H9 (cell line): ENCODE measurements around the gene SERPINA3. TPM values are rescaled to one million over a fixed set of nuclear protein-coding genes. Genes with fewer than 3 reads are reported as not detected.

Experiments used
- DNase-seq: peaks from one replicate; pipeline ENCODE4 v3.0.0-alpha.2; 2017
- H2AFZ ChIP-seq: one replicate; pipeline ENCODE4 v1.6.1; 2013; ENCODE audit warnings: mild to moderate bottlenecking, low read length, control low read depth, moderate library complexity
- H2AK5ac ChIP-seq: 2 replicates; pipeline ENCODE4 v1.6.1; 2013; ENCODE audit warnings: low read length, control low read depth, mixed read lengths; ENCODE audit not compliant: insufficient read length
- H2BK120ac ChIP-seq: one replicate; pipeline ENCODE4 v1.6.1; 2013; ENCODE audit warnings: low read depth, mild to moderate bottlenecking, low read length, control low read depth, inconsistent platforms; ENCODE audit not compliant: poor library complexity, severe bottlenecking
- H2BK12ac ChIP-seq: 2 replicates; pipeline ENCODE4 v1.6.1; 2013; ENCODE audit warnings: low read length, control low read depth, mixed read lengths, low read depth; ENCODE audit not compliant: insufficient read length
- H2BK15ac ChIP-seq: 2 replicates; pipeline ENCODE4 v1.6.1; 2013; ENCODE audit warnings: low read depth, low read length, control low read depth
- H2BK20ac ChIP-seq: one replicate; pipeline ENCODE4 v1.6.1; 2013; ENCODE audit warnings: low read depth, mild to moderate bottlenecking, low read length, control low read depth, inconsistent platforms; ENCODE audit not compliant: poor library complexity, severe bottlenecking
- H2BK5ac ChIP-seq: 2 replicates; pipeline ENCODE4 v1.6.1; 2013; ENCODE audit warnings: low read length, control low read depth, mixed read lengths; ENCODE audit not compliant: insufficient read length
- H3K14ac ChIP-seq: 2 replicates; pipeline ENCODE4 v1.6.1; 2013; ENCODE audit warnings: low read length, control low read depth; ENCODE audit not compliant: insufficient read depth
- H3K18ac ChIP-seq: 2 replicates; pipeline ENCODE4 v1.6.1; 2013; ENCODE audit warnings: low read depth, mild to moderate bottlenecking, mixed read lengths, low read length, control low read depth; ENCODE audit not compliant: insufficient read length
- H3K23ac ChIP-seq: 2 replicates; pipeline ENCODE4 v1.6.1; 2013; ENCODE audit warnings: low read length, control low read depth, mixed read lengths, low read depth; ENCODE audit not compliant: insufficient read length
- H3K23me2 ChIP-seq: 2 replicates; pipeline ENCODE4 v1.6.1; 2013; ENCODE audit warnings: low read depth, mild to moderate bottlenecking, mixed read lengths, low read length, control low read depth; ENCODE audit not compliant: insufficient read length, poor library complexity, severe bottlenecking
- H3K27ac ChIP-seq: 2 replicates; pipeline ENCODE4 v1.5.1; 2013; ENCODE audit warnings: low read length, control low read depth, mixed read lengths, low read depth; ENCODE audit not compliant: insufficient read length
- H3K27me3 ChIP-seq: 2 replicates; pipeline ENCODE4 v1.6.1; 2013; ENCODE audit warnings: low read length, control low read depth, inconsistent platforms; ENCODE audit not compliant: insufficient read depth
- H3K4ac ChIP-seq: 2 replicates; pipeline ENCODE4 v1.6.1; 2013; ENCODE audit warnings: low read depth, mild to moderate bottlenecking, control low read depth, inconsistent platforms, low read length, moderate library complexity
- H3K4me1 ChIP-seq: 2 replicates; pipeline ENCODE4 v1.6.1; 2013; ENCODE audit warnings: low read length, control low read depth, inconsistent platforms; ENCODE audit not compliant: insufficient read depth
- H3K4me2 ChIP-seq: 2 replicates; pipeline ENCODE4 v1.6.1; 2013; ENCODE audit warnings: low read length, control low read depth, mixed read lengths; ENCODE audit not compliant: insufficient read length, insufficient read depth
- H3K56ac ChIP-seq: 2 replicates; pipeline ENCODE4 v1.6.1; 2013; ENCODE audit warnings: low read depth, mild to moderate bottlenecking, mixed read lengths, low read length, control low read depth; ENCODE audit not compliant: insufficient read length
- H3K79me1 ChIP-seq: 2 replicates; pipeline ENCODE4 v1.6.1; 2013; ENCODE audit warnings: low read depth, mild to moderate bottlenecking, moderate library complexity, low read length, control low read depth, inconsistent platforms; ENCODE audit not compliant: insufficient read depth, poor library complexity, severe bottlenecking
- H3K79me2 ChIP-seq: 2 replicates; pipeline ENCODE4 v1.6.1; 2013; ENCODE audit warnings: low read length, control low read depth, inconsistent platforms; ENCODE audit not compliant: insufficient read depth
- H3K9ac ChIP-seq: 2 replicates; pipeline ENCODE4 v1.6.1; 2013; ENCODE audit warnings: low read length, control low read depth, mixed read lengths; ENCODE audit not compliant: insufficient read length; ENCODE audit errors: extremely low read depth
- H3K9me3 ChIP-seq: one replicate; pipeline ENCODE4 v1.6.1; 2013; ENCODE audit warnings: low read depth, low read length, inconsistent platforms; ENCODE audit not compliant: control insufficient read depth
- H3T11ph ChIP-seq: one replicate; pipeline ENCODE4 v1.6.1; 2013; ENCODE audit warnings: mild to moderate bottlenecking, low read length, control low read depth, inconsistent platforms
- H4K20me1 ChIP-seq: one replicate; pipeline ENCODE4 v1.6.1; 2013; ENCODE audit not compliant: control insufficient read depth, insufficient read length, insufficient read depth
- H4K5ac ChIP-seq: 2 replicates; pipeline ENCODE4 v1.6.1; 2013; ENCODE audit warnings: low read depth, mild to moderate bottlenecking, mixed read lengths, low read length, control low read depth; ENCODE audit not compliant: insufficient read length
- H4K8ac ChIP-seq: replicated peaks from 2 replicates; pipeline ENCODE4 v1.6.1; 2013; ENCODE audit warnings: low read length, control low read depth, mixed read lengths, low read depth; ENCODE audit not compliant: insufficient read length
- H4K91ac ChIP-seq: 2 replicates; pipeline ENCODE4 v1.6.1; 2013; ENCODE audit warnings: low read depth, mild to moderate bottlenecking, moderate library complexity, mixed read lengths, low read length, control low read depth; ENCODE audit not compliant: insufficient read length
- H3K27ac Mint-ChIP-seq, 3 experiments: 2 replicates in 2 of 3; 3 replicates in 1 of 3; pipeline ENCODE4 v1.8.0; 2020 to 2021; ENCODE audit warnings: mixed read lengths in 3 of 3, mild to moderate bottlenecking in 1 of 3, moderate library complexity in 1 of 3
- H3K27me3 Mint-ChIP-seq: 2 replicates; pipeline ENCODE4 v1.8.0; 2021; ENCODE audit warnings: low read depth, mild to moderate bottlenecking, moderate library complexity, mixed read lengths
- H3K36me3 Mint-ChIP-seq, 3 experiments: 2 replicates in 2 of 3; 3 replicates in 1 of 3; pipeline ENCODE4 v1.8.0; 2020 to 2021; ENCODE audit warnings: low read depth in 3 of 3, mixed read lengths in 3 of 3; ENCODE audit not compliant: insufficient read depth in 1 of 3
- H3K4me1 Mint-ChIP-seq, 2 experiments: 2 replicates each; pipeline ENCODE4 v1.8.0; 2020; ENCODE audit warnings: mixed read lengths in 2 of 2
- H3K4me3 Mint-ChIP-seq, 2 experiments: 2 replicates in 1 of 2; 3 replicates in 1 of 2; pipeline ENCODE4 v1.8.0; 2020 to 2021; ENCODE audit warnings: mild to moderate bottlenecking in 2 of 2, mixed read lengths in 2 of 2, moderate library complexity in 1 of 2
- H3K9me3 Mint-ChIP-seq, 2 experiments: 2 replicates in 1 of 2; 3 replicates in 1 of 2; pipeline ENCODE4 v1.8.0; 2020; ENCODE audit warnings: mild to moderate bottlenecking in 2 of 2, mixed read lengths in 2 of 2, moderate library complexity in 1 of 2
- WGBS: extraction: QIAGEN DNeasy Blood & Tissue Kit; methylation state at CpG from one replicate; pipeline ENCODE4 v1.1.7; 2013; ENCODE audit warnings: missing lambda C conversion rate, low lambda C conversion rate, mixed read lengths; ENCODE audit not compliant: insufficient read length; ENCODE audit errors: extremely low coverage; 5-methylcytosine and 5-hydroxymethylcytosine counted together
- total RNA-seq: library from RNA; stranded (reverse); gene quantifications from 2 replicates; pipeline ENCODE4 v1.2.1, GENCODE V29; 2021
- TF ChIP-seq, protein P1 (sequence below): fragments of 200-600 bp; sonication (generic); conservative IDR thresholded peaks from 3 replicates; pipeline ENCODE4 v1.8.0; 2021; ENCODE audit warnings: antibody characterized with exemption, mild to moderate bottlenecking

SERPINA3 gene
- total RNA-seq, 1 experiment from 2014 or later, result not detected

DNA sequence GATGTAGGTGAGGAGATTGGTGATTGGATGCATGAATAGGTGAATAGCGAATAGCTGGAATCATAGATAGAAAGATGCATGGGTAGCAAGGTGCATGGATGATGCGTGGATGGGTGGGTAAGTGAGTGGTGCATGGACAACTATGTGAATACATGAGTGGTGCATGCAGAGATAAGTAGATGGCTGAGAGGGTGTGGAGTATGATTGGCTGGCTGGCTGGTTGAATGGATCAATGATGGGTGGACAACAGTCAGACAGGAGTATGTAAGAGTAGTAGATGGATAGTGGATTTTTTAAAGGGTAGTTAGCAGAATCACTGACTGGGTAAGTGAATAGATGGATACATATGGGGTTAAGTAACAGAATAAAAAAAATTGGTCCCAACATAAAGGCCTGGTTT lies 33.9 kb downstream of the SERPINA3 start:
- H3K4me3 Mint-ChIP-seq, result no peak overlapping the region
- no peak overlapping the region for H4K8ac ChIP-seq
- no peaks in the 10 kb centered on the region for H3K36me3 Mint-ChIP-seq

More for the DNA sequence above, 33.9 kb downstream of the SERPINA3 start:
- Histone ChIP-seq H3K4me2 (no peak overlapping the region), H4K20me1 (no peaks in the 10 kb centered on the region), H3K9me3 (no peaks in the 10 kb centered on the region), H3K23me2 (no peaks in the 10 kb centered on the region), H2AK5ac (no peak overlapping the region), H2BK15ac (no peak overlapping the region), H4K91ac (no peak overlapping the region), H3K4me1 (no peaks in the 10 kb centered on the region), H3K4ac (no peak overlapping the region), H3K56ac (no peak overlapping the region), H3K79me2 (no peaks in the 10 kb centered on the region; the same call in 1 of the 2 replicates), H3K14ac (no peak overlapping the region), H3K27me3 (no peaks in the 10 kb centered on the region), H2AFZ (no peak overlapping the region), H2BK20ac (no peak overlapping the region), H3K79me1 (no peaks in the 10 kb centered on the region), H3K9ac (no peak overlapping the region), H4K5ac (no peak overlapping the region), H2BK120ac (no peak overlapping the region), H2BK5ac (no peak overlapping the region), H3K23ac (no peak overlapping the region), H3K27ac (no peak overlapping the region), H2BK12ac (no peak overlapping the region), H3T11ph (no peak overlapping the region), H3K18ac (no peak overlapping the region)
- TF ChIP-seq, protein P1, sequence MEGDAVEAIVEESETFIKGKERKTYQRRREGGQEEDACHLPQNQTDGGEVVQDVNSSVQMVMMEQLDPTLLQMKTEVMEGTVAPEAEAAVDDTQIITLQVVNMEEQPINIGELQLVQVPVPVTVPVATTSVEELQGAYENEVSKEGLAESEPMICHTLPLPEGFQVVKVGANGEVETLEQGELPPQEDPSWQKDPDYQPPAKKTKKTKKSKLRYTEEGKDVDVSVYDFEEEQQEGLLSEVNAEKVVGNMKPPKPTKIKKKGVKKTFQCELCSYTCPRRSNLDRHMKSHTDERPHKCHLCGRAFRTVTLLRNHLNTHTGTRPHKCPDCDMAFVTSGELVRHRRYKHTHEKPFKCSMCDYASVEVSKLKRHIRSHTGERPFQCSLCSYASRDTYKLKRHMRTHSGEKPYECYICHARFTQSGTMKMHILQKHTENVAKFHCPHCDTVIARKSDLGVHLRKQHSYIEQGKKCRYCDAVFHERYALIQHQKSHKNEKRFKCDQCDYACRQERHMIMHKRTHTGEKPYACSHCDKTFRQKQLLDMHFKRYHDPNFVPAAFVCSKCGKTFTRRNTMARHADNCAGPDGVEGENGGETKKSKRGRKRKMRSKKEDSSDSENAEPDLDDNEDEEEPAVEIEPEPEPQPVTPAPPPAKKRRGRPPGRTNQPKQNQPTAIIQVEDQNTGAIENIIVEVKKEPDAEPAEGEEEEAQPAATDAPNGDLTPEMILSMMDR, result no peak
- H3K4me1 Mint-ChIP-seq, result peaks cover 0 to 6% of the 10 kb centered on the region in 2 experiments; a peak in 2 of 4 replicates
- H3K27ac Mint-ChIP-seq, result no peak overlapping the region
- DNase-seq, result no peak
- H3K27me3 Mint-ChIP-seq, result peaks cover 6% of the 10 kb centered on the region
- peaks cover 0 to 5% of the 10 kb centered on the region in 2 experiments; a peak in 3 of 5 replicates for H3K9me3 Mint-ChIP-seq
- WGBS, result no CpG with 5 or more reads among the region's 2 CpGs
